Activated CD8-positive, alpha-beta memory T cell treated with anti-CD3 and anti-CD28 coated beads for 1 hour (primary cell): Measurements from ENCODE around the gene PXDN.

Experiments
- DNase-seq, 2 donors: peaks; one replicate each; pipeline ENCODE4 v3.0.0-alpha.2; 2020; ENCODE audit warnings: low read depth in 1 of 2; ENCODE audit errors: extremely low read depth in 1 of 2

PXDN gene

GRCh38 chr2:1617425-1618021 is 126.8 kb downstream of the PXDN start:
- no peak for DNase-seq

GRCh38 chr2:1614564-1614963 is 129.8 kb downstream of the PXDN start:
- no peak for DNase-seq

GRCh38 chr2:1613731-1614354 is 130.5 kb downstream of the PXDN start:
- DNase-seq: no peak

GRCh38 chr2:1613078-1613445 is 131.3 kb downstream of the PXDN start:
- no peak for DNase-seq

GRCh38 chr2:1612391-1613077 is 131.8 kb downstream of the PXDN start:
- DNase-seq: no peak

- no peak for DNase-seq
These were observed 132.4 kb downstream of the PXDN start for GRCh38 chr2:1611886-1612285.

GRCh38 chr2:1610096-1610485 is 134.2 kb downstream of the PXDN start:
- no peak for DNase-seq

- no peak for DNase-seq
These were observed 134.7 kb downstream of the PXDN start for GRCh38 chr2:1609485-1610095.

GRCh38 chr2:1609040-1609439 is 135.3 kb downstream of the PXDN start:
- DNase-seq: no peak

GRCh38 chr2:1607971-1608688 is 136.2 kb downstream of the PXDN start:
- no peak for DNase-seq

GRCh38 chr2:1607236-1607920 is 136.9 kb downstream of the PXDN start:
- DNase-seq: no peak

- DNase-seq: no peak
These were observed 137.7 kb downstream of the PXDN start for GRCh38 chr2:1606421-1607235.

- no peak for DNase-seq
These were observed 138.3 kb downstream of the PXDN start for GRCh38 chr2:1606046-1606400.

GRCh38 chr2:1605102-1606045 is 138.9 kb downstream of the PXDN start:
- no peak for DNase-seq

GRCh38 chr2:1603521-1603920 is 140.8 kb downstream of the PXDN start:
- DNase-seq: no peak

- DNase-seq: no peak
These were observed 141.3 kb downstream of the PXDN start for GRCh38 chr2:1603059-1603458.

GRCh38 chr2:1602278-1603010 is 141.9 kb downstream of the PXDN start:
- no peak for DNase-seq
